ENCODE measurements around the gene LDLRAD4.

- TF ChIP-seq CTCF (IDR thresholded peaks at IDR 0.05) (no peak), POLR2A (IDR thresholded peaks at IDR 0.05) (no peak)
Measured at GRCh38 chr18:13544953-13545352, 326.4 kb downstream of the LDLRAD4 start.

Data from lower leg skin (tissue), 3 donors.